Vagina (tissue), 2 donors: ENCODE measurements around the gene PHOX2B. TPM values are rescaled to one million over a fixed set of nuclear protein-coding genes. Genes with fewer than 3 reads are reported as not detected.

ENCODE experiments used
- DNase-seq, 2 donors: peaks; one replicate each; pipeline ENCODE4 v3.0.0-alpha.2; 2017; ENCODE audit errors: extremely low spot score in 2 of 2
- H3K27ac ChIP-seq: fragments of 200-600 bp; sonication (generic); one replicate; pipeline ENCODE4 v1.5.1; 2019
- H3K27me3 ChIP-seq: fragments of 200-600 bp; sonication (generic); one replicate; pipeline ENCODE4 v1.5.1; 2019
- H3K36me3 ChIP-seq, 2 donors: fragments of 200-600 bp; sonication (generic); one replicate each; pipeline ENCODE4 v1.5.1; 2017 to 2019
- H3K4me1 ChIP-seq: fragments of 200-600 bp; sonication (generic); one replicate; pipeline ENCODE4 v1.5.1; 2019
- H3K4me3 ChIP-seq, 2 donors: fragments of 200-600 bp; sonication (generic); 1 replicate in 1 of 2; 2 replicates in 1 of 2; pipeline ENCODE4 v1.5.1; 2016 to 2019
- H3K9me3 ChIP-seq: fragments of 200-600 bp; sonication (generic); one replicate; pipeline ENCODE4 v1.5.1; 2019
- CTCF ChIP-seq, 3 experiments: fragments of 450-650 bp in 2 of 3; fragments of 200-600 bp in 1 of 3; sonication (generic) in 1 of 3; IDR thresholded peaks; one replicate each; pipeline ENCODE4 v1.5.1; 2017 to 2019; ENCODE audit warnings: antibody characterized with exemption in 3 of 3, mild to moderate bottlenecking in 2 of 3, moderate library complexity in 2 of 3
- POLR2A ChIP-seq, 2 donors: fragments of 450-650 bp; IDR thresholded peaks; one replicate each; pipeline ENCODE4 v1.6.1; 2017; ENCODE audit warnings: antibody characterized with exemption in 2 of 2, mild to moderate bottlenecking in 2 of 2, moderate library complexity in 2 of 2
- POLR2AphosphoS5 ChIP-seq, 2 donors: sonication (generic); formaldehyde crosslinking; IDR thresholded peaks; one replicate each; pipeline ENCODE4 v1.9.0; 2017; ENCODE audit warnings: antibody characterized with exemption in 2 of 2, mild to moderate bottlenecking in 2 of 2, low read depth in 1 of 2; ENCODE audit not compliant: insufficient read depth in 1 of 2
- intact Hi-C: fragments of 100-400 bp; cut with DNase I; formaldehyde crosslinking; loops from one replicate; pipeline ENCODE4 v1.15.1; 2023
- total RNA-seq: library from RNA; depleted of rRNA; stranded (reverse); fragments of >200 nt; gene quantifications from one replicate; pipeline ENCODE4 v1.2.3, GENCODE V29; 2016

Gene PHOX2B
- total RNA-seq, 1 donor from 2014 or later, result 0.49 TPM

- no peaks in the 10 kb centered on the region for H3K4me1 ChIP-seq
- H3K36me3 ChIP-seq, result no peaks in the 10 kb centered on the region
- no peak for TF ChIP-seq POLR2AphosphoS5 (IDR thresholded peaks at IDR 0.05; ENCODE audit: insufficient read depth in 1 of 2, low read depth in 1 of 2)
- no peak for TF ChIP-seq POLR2A (IDR thresholded peaks at IDR 0.05)
- no peak for TF ChIP-seq CTCF (IDR thresholded peaks at IDR 0.05)
- peaks cover 8% of the 10 kb centered on the region for H3K9me3 ChIP-seq
- H3K27me3 ChIP-seq, result no peaks in the 10 kb centered on the region
- intact Hi-C loops, result no loop called here
- no peak overlapping the region for H3K4me3 ChIP-seq
- no peak overlapping the region for H3K27ac ChIP-seq
- no peak for DNase-seq
Measured at GRCh38 chr4:41728573-41728913, 20.0 kb downstream of the PHOX2B start.

GRCh38 chr4:41727861-41728572 is 20.5 kb downstream of the PHOX2B start:
- H3K36me3 ChIP-seq, result no peaks in the 10 kb centered on the region
- no peaks in the 10 kb centered on the region for H3K4me1 ChIP-seq
- no peak overlapping the region for H3K27ac ChIP-seq
- intact Hi-C loops, result no loop called here
- peaks cover 8% of the 10 kb centered on the region for H3K9me3 ChIP-seq
- no peak for TF ChIP-seq CTCF (IDR thresholded peaks at IDR 0.05)
- TF ChIP-seq POLR2AphosphoS5 (IDR thresholded peaks at IDR 0.05; ENCODE audit: insufficient read depth in 1 of 2, low read depth in 1 of 2), result no peak
- no peak for TF ChIP-seq POLR2A (IDR thresholded peaks at IDR 0.05)
- H3K27me3 ChIP-seq, result no peaks in the 10 kb centered on the region
- no peak overlapping the region for H3K4me3 ChIP-seq
- DNase-seq, result no peak

GRCh38 chr4:41725254-41725653 is 23.3 kb downstream of the PHOX2B start:
- Histone ChIP-seq H3K9me3 (peaks cover 8% of the 10 kb centered on the region), H3K4me1 (no peaks in the 10 kb centered on the region), H3K27ac (no peak overlapping the region), H3K27me3 (no peaks in the 10 kb centered on the region), H3K4me3 (no peak overlapping the region), H3K36me3 (no peaks in the 10 kb centered on the region)
- no peak for DNase-seq
- TF ChIP-seq CTCF (IDR thresholded peaks at IDR 0.05), result no peak
- no peak for TF ChIP-seq POLR2A (IDR thresholded peaks at IDR 0.05)
- TF ChIP-seq POLR2AphosphoS5 (IDR thresholded peaks at IDR 0.05; ENCODE audit: insufficient read depth in 1 of 2, low read depth in 1 of 2), result no peak
- intact Hi-C loops, result no loop called here

- no peak overlapping the region for H3K4me3 ChIP-seq
- no peaks in the 10 kb centered on the region for H3K4me1 ChIP-seq
- DNase-seq, result no peak
- TF ChIP-seq POLR2A (IDR thresholded peaks at IDR 0.05) (no peak), POLR2AphosphoS5 (IDR thresholded peaks at IDR 0.05; ENCODE audit: insufficient read depth in 1 of 2, low read depth in 1 of 2) (no peak), CTCF (IDR thresholded peaks at IDR 0.05) (no peak)
- H3K36me3 ChIP-seq, result no peaks in the 10 kb centered on the region
- intact Hi-C loops, result no loop called here
- H3K27me3 ChIP-seq, result no peaks in the 10 kb centered on the region
- H3K9me3 ChIP-seq, result peaks cover 8% of the 10 kb centered on the region
- no peak overlapping the region for H3K27ac ChIP-seq
Measured at GRCh38 chr4:41723286-41723685, 25.2 kb downstream of the PHOX2B start.

- H3K9me3 ChIP-seq, result peaks cover 8% of the 10 kb centered on the region
- intact Hi-C loops, result no loop called here
- no peak overlapping the region for H3K4me3 ChIP-seq
- TF ChIP-seq CTCF (IDR thresholded peaks at IDR 0.05) (no peak), POLR2AphosphoS5 (IDR thresholded peaks at IDR 0.05; ENCODE audit: insufficient read depth in 1 of 2, low read depth in 1 of 2) (no peak), POLR2A (IDR thresholded peaks at IDR 0.05) (no peak)
- H3K27me3 ChIP-seq, result no peaks in the 10 kb centered on the region
- H3K4me1 ChIP-seq, result no peaks in the 10 kb centered on the region
- H3K27ac ChIP-seq, result no peak overlapping the region
- DNase-seq, result no peak
- no peaks in the 10 kb centered on the region for H3K36me3 ChIP-seq
Measured at GRCh38 chr4:41722181-41722580, 26.3 kb downstream of the PHOX2B start.
